Measurements from ENCODE around the gene SNRPD2.
A peak's percentile ranks its signal among the peaks of the same experiment; 100 is the strongest.
"Not testable (repeated sequence)": the region's sequence is repeated elsewhere in the genome, so short reads cannot be mapped to it uniquely, and the experiment has no call there.

SNRPD2 gene

DNA sequence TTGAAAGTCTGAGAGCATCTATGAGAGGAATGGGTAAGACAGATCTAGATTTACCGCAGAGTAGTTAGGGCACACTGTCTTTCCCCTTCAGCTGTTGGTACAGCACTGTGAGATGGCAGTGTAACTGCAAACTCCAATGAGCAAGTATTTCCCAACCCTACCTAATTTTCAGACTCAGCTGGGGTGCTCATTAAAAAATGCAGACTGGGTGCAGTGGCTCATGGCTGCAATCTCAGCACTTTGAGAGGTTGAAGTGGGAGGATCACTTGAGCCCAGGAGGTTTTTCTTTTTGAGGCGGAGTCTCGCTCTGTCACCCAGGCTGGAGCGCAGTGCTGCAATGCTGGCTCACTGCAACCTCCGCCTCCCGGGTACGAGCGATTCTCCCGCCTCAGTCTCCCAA, 13.4 kb upstream of the SNRPD2 start:
- DNase-seq (ENCODE audit: low read depth in 1 of 2, low spot score in 1 of 2): no peak

DNA sequence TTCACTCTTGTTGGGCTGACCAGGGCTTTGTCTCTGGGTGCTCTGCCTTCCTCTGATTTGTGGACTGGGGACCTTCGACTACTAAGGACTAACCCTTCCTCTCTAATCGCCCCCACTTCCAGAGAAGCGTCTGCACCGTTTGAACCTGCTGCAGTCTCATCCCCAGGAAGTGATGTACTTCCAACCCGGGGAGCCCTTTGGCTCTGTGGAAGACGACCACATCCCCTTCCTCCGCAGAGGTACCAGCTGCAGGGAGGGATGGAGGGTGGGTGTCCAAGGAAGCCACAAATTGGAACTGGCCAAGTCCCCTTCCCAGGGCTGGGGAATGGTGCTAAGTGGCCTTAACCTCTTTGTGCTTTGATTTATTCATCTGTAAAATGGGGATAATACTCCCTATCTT, 9.9 kb upstream of the SNRPD2 start:
- no peak for DNase-seq (ENCODE audit: low read depth in 1 of 2, low spot score in 1 of 2)

DNA sequence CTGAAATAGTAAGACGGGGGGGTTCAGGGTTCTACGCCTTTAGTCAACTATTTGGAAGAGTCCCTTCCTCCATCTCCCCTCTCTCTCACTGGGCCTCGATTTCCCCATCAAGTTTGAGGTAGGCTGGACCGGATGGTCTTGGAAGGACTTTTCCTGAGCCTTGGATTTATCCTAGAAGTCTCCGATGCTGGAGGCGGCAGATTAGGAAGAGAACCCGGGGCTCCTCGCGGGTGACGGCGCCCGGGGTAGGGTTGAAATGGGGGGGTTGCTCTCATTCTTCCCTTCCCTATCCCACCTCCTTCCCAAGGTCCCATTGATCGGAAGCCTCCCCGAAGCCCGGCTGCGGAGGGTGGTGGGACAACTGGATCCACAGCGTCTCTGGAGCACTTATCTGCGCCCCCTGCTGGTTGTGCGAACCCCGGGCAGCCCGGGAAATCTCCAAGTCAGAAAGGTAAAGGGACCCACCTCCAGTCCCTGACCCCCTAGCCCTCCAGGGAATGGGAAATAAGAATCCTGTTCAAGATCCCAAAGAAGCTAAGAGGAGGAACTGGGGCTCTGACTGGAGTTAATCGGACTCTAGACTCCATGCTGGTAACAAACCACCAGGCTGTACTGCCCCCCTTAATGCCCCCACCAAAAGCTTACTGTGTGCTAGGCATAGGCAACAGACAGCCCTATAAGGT, 1.5 kb upstream of the SNRPD2 start:
- DNase-seq (ENCODE audit: low read depth in 1 of 2, low spot score in 1 of 2): peak; percentile 55 to 62

DNA sequence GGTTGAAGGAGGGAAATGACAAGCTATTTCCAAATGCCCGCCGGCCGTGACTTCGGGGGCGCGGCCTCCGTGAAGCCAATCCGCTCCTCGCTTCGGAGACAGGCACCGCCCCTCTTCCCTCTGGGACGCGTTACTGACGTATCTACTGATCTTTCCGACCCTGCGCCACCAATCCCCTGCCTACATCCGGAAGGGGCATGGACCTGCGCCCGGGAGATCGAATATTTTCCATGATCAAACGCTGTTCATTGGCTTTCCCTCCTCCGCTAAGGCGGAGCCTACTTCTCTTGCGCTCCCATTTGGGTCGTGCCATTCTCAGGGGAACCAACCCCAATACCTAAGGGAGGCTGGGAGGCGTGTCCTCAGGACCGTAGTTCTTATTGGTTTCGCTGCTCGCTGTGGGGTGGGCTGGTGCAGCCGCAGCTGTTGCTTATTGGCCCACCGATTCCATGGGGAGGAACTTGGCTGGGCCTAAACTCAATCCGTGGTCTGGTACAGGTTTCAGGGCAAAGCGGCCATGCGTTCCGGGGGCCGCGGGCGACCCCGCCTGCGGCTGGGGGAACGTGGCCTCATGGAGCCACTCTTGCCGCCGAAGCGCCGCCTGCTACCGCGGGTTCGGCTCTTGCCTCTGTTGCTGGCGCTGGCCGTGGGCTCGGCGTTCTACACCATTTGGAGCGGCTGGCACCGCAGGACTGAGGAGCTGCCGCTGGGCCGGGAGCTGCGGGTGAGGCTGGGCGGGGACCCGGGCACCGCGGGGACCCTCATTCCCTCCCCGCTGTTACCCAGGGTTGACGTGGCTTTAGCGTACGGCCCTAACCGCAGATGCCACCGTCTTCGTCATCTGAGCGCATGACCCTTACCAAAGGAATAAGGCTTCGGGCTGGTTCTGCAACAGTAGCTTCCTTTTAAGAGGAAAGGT, 693 bp upstream of the SNRPD2 start, which contains the start of gene QPCTL:
QPCTL (plus strand) TSS at position 480 of the 919 bp plus-strand sequence; CDS start at position 518, 38 bp downstream.
- DNase-seq (ENCODE audit: low read depth in 1 of 2, low spot score in 1 of 2): peak; percentile 91 to 92

DNA sequence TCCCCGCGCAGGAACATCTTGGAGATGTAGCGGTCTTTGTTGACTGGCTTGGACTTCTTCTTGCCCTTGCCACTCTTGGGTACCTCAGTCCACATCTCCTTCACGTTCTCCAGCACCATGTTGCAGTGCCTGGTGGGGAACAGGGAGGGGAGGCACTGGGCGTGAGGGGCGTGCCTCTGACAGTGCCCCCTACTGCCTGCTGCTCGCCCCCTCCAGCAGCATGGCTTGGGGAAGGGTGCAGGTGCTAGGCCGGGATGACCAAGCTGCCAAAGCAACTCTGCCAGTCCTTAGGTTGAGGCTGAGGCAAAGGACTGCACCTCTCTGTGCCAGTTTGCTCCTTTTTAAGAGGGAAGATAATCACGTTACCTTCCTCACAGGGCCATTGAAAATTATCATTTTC, 4.2 kb downstream of the SNRPD2 start:
- no peak for DNase-seq (ENCODE audit: low read depth in 1 of 2, low spot score in 1 of 2)

DNA sequence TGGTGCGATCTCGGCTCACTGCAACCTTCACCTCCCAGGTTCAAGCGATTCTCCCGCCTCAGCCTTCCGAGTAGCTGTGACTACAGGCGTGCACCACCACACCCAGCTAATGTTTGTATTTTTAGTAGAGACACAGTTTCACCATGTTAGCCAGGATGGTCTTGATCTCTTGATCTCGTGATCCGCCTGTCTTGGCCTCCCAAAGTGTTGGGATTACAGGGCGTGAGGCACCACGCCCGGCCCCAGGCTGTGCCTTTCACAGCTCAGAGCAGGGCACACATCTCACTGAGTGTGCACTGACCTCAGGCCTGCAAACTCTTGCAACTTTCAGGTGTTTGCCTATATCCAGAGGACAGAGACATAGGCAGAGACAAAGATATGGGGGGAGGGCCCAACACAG, 6.7 kb downstream of the SNRPD2 start:
- DNase-seq (ENCODE audit: low read depth in 1 of 2, low spot score in 1 of 2): not testable (repeated sequence)

DNA sequence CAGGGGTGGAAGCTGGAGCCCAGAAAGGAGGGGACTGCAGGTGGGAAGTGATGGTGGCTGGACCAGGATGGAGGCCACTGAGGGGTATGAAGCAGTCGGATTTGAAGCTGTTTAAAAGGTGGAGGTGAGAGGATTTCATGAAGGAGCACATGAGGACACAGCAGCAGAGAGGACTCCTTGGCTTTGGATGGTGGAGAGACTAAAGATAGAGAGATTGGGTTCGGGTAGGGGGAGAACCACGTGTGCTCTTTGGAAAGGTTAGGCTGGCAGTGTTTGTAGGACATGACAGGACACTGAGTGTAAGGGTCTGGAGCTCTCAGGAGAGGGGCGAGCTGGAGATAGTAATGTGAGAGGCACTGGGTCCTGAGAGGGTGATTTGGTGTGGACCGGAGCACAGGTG, 8.8 kb downstream of the SNRPD2 start:
- no peak for DNase-seq (ENCODE audit: low read depth in 1 of 2, low spot score in 1 of 2)

DNA sequence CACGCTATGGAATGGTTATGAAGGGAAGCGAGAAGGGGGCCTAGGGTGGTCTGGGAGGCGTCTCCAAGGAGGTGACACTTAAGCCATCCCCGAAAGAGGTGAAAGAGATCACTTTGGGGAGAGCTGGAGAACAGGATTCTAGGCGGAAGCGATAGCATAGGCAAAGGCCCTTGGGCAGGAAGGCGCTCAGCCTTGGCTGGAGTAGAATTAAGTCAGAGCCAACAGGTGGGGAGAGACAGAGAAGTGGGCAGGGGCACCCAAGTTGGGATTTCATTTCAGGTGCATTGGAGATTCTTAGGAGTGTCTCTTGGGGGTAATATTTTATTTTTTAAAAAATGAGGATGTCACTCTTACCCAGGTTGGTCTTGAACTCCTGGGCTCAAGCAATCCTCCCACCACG, 9.6 kb downstream of the SNRPD2 start:
- no peak for DNase-seq (ENCODE audit: low read depth in 1 of 2, low spot score in 1 of 2)

DNA sequence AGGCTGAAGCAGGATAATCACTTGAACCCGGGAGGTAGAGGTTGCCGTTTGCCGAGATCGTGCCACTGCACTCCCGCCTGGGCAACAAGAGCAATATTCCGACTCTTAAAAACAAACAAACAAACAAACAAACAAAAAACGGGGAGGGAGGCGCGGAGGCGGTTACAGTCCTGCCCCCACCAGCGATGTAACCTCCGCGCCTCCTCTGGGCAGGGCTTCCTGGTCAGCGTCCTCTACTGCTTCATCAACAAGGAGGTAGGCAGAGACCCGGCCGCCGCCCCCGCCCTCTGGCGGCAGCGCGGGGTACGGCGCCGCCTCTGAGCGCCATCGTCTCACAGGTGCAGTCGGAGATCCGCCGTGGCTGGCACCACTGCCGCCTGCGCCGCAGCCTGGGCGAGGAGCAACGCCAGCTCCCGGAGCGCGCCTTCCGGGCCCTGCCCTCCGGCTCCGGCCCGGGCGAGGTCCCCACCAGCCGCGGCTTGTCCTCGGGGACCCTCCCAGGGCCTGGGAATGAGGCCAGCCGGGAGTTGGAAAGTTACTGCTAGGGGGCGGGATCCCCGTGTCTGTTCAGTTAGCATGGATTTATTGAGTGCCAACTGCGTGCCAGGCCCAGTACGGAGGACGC, 10.2 kb downstream of the SNRPD2 start:
- DNase-seq (ENCODE audit: low read depth in 1 of 2, low spot score in 1 of 2): peak; percentile 80

DNA sequence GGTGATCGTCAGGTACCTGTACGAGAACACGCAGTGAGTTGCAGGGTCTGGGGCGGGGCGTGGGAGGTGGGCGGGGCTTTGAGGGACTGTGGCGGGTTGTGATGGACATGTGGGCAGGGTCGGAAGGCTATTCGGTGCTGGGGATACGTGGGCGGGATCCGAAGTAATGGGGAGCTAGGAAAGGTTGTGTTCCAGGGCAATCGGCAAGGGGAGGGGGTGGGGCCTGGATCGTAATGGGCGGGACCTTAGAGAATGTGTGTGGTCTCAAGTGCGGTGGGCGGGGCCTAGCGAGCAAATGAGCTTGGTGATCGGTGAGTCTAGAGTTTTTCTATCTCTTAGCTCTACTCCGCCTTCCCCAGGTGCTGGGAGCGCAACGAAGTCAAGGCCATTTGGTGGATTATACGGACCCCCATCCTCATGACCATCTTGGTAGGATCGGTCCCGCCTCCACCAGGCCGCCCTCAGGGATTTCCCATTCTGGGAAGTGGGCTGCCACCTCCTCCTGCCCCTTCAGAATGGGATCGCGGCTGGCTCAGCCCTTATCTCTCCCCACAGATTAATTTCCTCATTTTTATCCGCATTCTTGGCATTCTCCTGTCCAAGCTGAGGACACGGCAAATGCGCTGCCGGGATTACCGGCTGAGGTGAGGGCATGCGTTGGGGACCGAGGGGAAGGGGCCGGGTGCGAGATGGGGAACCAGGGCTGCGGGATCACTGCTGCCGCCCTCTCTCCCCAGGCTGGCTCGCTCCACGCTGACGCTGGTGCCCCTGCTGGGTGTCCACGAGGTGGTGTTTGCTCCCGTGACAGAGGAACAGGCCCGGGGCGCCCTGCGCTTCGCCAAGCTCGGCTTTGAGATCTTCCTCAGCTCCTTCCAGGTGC, 14.2 kb downstream of the SNRPD2 start:
- peak; percentile 50 to 61 for DNase-seq (ENCODE audit: low read depth in 1 of 2, low spot score in 1 of 2)

DNA sequence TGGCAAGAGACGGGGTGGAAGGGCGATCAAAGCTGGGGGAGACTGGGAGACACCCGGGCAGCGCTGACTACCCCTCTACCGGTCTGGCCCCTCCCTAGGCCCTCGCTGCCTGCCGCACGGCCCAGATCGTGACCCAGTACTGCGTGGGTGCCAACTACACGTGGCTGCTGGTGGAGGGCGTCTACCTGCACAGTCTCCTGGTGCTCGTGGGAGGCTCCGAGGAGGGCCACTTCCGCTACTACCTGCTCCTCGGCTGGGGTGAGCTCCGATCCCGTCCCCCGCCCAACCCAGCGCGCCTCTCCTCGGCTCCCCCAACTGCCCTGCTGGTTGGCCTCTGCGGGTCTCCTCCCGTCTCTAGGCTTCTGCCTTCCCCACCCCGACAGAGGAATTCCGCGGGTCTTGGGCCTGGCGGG, 14.9 kb downstream of the SNRPD2 start:
- peak; percentile 12 to 27 for DNase-seq (ENCODE audit: low read depth in 1 of 2, low spot score in 1 of 2)

DNA sequence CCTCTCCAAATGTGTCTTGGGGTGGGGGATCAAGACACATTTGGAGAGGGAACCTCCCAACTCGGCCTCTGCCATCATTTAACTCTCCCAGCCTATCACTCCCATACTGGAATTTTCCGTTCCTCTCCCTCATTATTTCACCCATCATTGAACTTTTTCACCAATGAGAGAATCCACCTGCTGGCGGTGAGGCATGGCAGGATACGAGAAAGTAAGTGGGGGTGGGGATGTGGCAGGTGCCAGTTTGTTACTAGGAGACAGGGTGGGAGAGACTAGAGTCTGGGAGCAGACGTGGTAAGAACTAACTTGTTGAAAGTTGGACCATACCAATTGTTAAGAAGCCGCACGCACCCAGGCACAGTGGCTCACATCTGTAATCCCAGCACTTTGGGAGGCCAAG, 16.8 kb downstream of the SNRPD2 start:
- no peak for DNase-seq (ENCODE audit: low read depth in 1 of 2, low spot score in 1 of 2)

DNA sequence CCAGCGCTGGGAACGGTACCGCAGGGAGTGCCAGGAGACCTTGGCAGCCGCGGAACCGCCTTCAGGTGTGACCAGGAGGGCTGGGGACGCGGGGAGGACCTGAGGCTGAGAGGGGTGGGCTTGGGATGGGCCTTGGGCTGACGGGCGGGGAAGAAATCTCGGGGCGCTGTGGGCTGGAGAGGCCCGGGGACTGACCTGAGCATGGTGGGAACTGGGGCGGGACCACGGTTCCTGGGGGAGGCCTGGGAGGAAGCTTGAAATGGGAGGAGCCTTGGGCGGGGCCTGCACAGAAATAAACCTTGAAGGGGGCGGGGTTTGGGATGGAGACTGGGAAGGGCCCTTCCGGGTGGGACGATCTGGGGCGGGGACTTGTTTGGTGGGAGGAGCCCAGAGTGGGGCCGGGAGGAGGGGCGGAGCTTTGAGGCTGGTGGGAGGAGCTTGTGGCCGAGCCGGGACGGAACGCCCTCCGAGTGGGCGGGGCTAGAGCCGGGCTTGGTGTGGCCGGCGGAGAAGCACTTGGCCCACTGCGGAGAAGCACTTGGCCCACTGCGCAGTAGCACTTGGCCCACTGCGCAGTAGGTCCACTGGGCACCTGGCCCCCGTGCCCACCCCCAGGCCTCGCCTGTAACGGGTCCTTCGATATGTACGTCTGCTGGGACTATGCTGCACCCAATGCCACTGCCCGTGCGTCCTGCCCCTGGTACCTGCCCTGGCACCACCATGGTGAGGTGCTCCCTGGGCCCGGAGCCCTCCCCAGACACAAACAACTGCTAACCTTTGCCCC, 20.9 kb downstream of the SNRPD2 start:
- peak in 1 of 2 donors; percentile 28 for DNase-seq (ENCODE audit: low read depth in 1 of 2, low spot score in 1 of 2)

DNA sequence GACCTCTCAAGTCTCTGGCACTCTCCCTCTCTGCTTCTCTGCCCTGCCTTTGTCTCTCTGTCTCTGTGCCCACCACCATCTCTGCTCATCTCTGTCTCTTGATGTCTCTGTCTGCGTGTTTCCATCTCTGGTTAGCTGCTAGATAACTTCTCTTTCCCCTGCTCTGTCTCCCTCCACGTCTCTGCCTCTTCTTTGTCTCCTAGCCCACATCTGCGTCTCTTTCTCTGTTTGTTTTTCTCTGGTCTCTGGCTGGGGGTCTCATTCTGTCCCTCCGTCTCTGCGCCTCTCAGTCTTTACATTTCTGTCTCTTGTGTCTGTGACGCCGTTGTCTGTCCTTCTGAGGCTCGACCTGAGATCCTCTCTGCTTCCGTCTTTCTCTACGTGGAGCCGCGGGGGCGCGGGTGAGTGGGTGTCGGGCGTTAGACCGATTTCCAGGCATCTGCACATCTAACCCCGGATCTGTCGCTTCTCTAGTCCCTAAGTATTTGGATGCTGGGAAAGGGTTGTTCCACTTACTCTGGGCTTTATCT, 23.3 kb downstream of the SNRPD2 start:
- no peak for DNase-seq (ENCODE audit: low read depth in 1 of 2, low spot score in 1 of 2)

DNA sequence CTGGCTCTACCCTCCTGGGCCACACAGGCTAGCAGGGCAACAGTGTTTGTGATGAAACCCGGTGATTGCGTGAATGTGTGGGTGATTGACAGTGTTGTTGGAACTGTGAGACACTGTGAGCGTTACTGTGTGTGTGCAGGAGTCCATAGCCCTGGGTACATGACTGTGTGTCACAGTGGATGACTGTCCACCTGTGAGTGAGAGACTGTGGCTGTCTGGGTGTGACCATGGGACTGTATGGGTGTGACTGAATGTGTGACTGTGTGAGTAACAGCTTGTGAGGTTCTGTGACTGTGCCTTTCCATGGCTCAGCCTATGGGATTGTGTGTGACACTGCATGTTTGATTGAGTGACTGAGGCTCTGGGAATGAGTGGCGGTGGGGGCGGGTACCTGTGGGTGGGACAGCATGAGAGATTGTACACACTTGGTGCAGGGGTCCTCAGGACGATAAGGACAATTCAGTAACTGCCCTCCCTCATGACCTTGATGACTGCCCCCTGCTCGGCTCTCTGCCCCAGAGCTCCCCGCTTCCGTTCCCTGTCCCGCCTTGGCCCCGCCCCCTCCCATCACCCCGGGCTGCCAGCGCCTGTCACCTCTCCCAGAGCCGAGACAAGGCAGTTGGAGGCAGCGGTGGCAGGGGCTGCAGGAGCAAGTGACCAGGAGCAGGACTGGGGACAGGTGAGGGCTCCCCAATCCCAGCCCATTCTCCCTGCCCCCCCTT, 24.0 kb downstream of the SNRPD2 start, which contains the start of gene GIPR:
GIPR (plus strand) TSS at position 602 of the 722 bp plus-strand sequence. CDS start 1,300 bp downstream, outside the sequence.
- peak; percentile 32 to 33 for DNase-seq (ENCODE audit: low read depth in 1 of 2, low spot score in 1 of 2)

DNA sequence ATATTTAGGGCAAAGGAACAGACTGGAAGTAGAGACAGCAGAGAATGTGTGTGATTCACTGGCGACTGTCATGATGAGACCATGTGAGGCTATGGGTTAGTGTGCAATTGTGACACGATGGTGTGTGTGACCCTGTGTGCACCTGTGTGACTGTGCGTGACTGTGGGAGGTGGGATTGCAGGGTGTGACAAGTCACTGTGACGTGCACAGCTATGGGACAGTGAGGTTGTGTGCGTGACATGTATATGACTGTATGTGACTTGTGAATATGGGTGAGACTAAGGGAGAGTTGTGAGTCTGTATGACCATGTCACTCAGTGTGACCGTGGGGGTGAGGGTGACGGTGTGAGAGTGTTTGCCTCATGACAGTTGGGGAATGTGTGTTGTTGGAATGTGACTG, 27.2 kb downstream of the SNRPD2 start:
- DNase-seq (ENCODE audit: low read depth in 1 of 2, low spot score in 1 of 2): no peak

DNA sequence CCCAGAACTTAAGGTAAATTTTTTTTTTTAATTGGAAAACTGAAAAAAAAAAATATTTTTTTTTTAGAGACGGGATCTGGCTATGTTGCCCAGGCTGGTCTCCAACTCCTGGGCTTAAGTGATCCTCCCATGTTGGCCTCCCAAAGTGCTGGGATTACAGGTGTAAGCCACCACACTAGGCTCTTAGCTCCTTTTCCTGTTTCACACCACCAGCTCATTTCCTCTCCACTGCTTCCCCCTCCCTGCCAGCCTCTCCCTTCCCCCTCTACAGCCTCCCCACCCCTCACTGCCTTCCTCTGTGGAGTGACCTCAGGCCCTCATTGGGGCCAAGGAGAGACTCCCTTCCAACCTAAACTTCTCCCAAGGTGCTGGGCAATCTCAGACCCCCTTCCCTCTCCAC, 28.0 kb downstream of the SNRPD2 start:
- no peak for DNase-seq (ENCODE audit: low read depth in 1 of 2, low spot score in 1 of 2)

DNA sequence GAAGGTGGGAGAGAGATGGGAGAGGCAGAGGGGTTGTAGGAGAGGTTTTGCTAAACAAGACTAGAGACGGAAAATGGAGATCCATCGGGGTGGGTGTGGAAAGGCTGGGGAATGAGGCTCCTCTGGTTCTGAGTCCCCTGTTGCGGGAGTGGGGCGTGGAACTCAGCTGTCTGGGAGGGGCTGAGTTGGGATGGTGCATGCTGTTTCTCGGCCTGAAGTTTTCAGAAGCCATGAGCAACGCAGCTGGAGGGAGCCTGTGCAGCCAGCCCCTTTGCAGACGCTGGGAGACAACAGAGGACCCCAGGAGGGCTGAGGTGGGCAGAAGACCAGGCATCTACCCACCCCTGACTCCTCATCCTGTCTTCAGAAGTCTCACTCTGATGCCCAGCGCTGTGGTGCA, 31.1 kb downstream of the SNRPD2 start:
- DNase-seq (ENCODE audit: low read depth in 1 of 2, low spot score in 1 of 2): no peak

Measured in activated T-helper 1 cell treated with anti-CD3 and anti-CD28 coated beads, Interleukin-2, amount 50 U/mL, for 16 hours (primary cell).